GOT3 (cell line): ENCODE measurements around the gene SLC24A2.

ENCODE experiments used
- DNase-seq: peaks from one replicate; lab custom pipeline; 2025; ENCODE audit warnings: mixed read lengths; lab: John Stamatoyannopoulos, UW

SLC24A2 gene

DNA sequence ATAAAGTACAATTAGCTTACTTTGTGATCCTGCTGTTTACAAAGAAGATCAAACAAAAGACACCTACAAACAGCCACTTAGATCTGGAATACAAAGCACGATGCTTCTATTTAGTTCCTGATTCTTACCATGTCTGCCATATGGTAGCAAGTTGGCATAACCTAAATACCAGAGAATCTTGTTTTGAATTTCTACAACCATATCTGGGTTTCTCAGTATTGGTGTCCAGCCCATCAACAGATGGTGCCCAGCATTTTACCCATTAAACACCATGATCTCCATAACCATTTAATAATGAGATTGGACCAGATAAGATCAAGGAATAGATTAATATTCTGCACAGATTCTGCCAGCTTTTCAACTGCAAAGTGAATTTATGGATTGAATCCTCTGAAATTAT is 29.8 kb downstream of the SLC24A2 start:
- DNase-seq = no peak

GRCh38 chr9:19757745-19758144 is 31.1 kb downstream of the SLC24A2 start:
- no peak for DNase-seq

DNA sequence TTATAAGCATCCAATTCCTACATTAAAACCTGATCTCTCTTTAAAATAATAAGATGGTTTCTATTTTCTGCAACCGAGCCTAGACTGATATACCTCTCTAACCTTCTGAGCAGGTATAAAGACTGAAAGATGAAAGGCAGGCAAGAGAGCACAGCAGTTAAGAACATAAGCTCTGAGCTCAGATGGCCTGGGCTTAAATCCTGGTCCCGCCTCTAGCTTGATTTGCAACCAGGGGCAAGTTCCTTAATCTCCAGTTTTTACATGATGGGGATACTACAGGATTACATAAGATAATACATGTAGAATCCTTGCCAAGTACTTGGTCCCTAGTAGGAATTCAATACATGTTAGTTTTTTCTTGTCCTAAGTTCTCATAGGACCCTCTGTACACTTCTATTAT is 33.9 kb downstream of the SLC24A2 start:
- no peak for DNase-seq

- DNase-seq = no peak
Observed at GRCh38 chr9:19748278-19749126, 40.3 kb downstream of the SLC24A2 start.

DNA sequence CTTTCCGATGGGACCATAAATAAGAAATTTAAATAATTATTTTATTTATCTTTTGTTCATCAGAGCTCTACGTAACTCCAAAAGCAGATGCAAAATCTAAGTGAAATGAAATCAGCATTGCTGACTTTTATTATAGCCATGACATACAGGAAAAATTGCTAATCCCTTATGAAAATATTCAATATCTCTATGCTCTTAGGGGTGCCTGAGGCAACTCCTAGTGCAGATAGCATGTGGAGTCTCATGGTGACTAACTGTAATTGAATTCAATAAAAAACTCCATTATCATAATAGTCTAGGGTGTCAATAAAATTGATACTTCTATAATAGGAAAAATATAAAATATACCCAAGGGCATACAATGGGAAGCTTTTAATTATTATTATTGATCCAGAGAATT is 42.6 kb downstream of the SLC24A2 start:
- DNase-seq = no peak

DNA sequence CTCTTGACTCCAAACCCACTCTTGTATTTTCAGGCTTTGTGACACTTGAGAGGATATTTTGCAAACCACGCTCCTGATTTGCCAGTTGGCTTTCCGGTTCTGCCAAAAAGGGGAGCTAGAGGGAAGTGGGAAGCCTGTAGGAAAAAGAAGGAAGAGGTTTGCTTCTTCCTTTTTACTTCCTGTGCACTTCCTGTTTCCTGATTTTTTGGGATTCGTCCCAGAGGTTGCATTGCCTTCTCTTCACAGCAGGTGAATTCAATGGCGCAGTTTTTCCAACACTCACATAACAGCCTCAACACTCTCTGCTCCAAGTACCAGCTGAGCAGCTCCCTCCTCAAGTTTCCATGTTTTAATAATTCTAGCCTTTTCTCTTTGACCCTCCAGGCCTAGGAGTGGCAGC is 47.7 kb downstream of the SLC24A2 start:
- no peak for DNase-seq
